ENCODE results near the gene AEN. TPM values are rescaled to one million over a fixed set of nuclear protein-coding genes. Genes with fewer than 3 reads are reported as not detected.
A peak's percentile ranks its signal among the peaks of the same experiment; 100 is the strongest.

AEN gene
- total and polyA plus RNA-seq, 2 of the 8 experiments (the other 6 are each of a cell fraction or from before 2014, with no cell fraction given) = 112 to 122 TPM

DNA sequence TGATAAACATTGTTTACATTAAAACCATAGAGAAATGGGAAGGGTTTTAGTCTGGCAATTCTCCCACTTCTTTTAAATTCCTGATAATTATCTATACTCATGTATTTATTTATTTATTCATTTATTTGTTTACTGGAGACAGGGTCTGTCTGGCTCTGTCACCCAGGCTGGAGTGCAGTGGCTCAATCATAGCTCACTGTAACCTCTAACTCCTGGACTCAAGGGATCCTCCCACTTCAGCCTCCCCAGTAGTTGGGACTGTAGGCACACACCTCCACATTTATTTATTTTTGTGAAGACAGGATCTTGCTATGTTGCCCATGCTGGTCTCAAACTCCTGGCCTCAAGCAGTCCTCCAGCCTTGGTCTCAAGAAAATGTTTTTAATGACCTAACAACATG lies 2.5 kb upstream of the AEN start:
- Histone ChIP-seq H2BK120ac (replicated peaks; ENCODE audit: low read depth, low read length) (no peak overlapping the region), H3K23ac (ENCODE audit: insufficient read length) (no peak overlapping the region), H4K91ac (replicated peaks; ENCODE audit: insufficient read length, low read length) (no peak overlapping the region), H2BK5ac (ENCODE audit: low read depth, low read length) (no peak overlapping the region), H2AFZ (ENCODE audit: low read length) (no peak overlapping the region), H3K18ac (ENCODE audit: extremely low read depth, low read length) (no peak overlapping the region), H3K4me3 (ENCODE audit: extremely low read depth in 1 of 4, insufficient read depth in 2 of 4, low read depth in 3 of 4, low read length in 4 of 4) (no peak overlapping the region), H4K5ac (ENCODE audit: insufficient read length, low read depth, low read length) (no peak overlapping the region), H2BK12ac (ENCODE audit: low read depth, low read length) (no peak overlapping the region), H4K20me1 (replicated peaks in 1 of 2; ENCODE audit: control insufficient read depth in 1 of 2, insufficient read depth in 2 of 2, low read length in 2 of 2) (peaks cover 17% of the 10 kb centered on the region in 2 experiments), H3K79me1 (ENCODE audit: low read depth, low read length) (0 out of 2 replicates have a peak, but pooled peaks cover 2% of the 10 kb centered on the region), H3K56ac (replicated peaks; ENCODE audit: insufficient read length, low read depth, low read length) (no peak overlapping the region), H2BK20ac (ENCODE audit: low read length) (0 out of 2 replicates have a peak overlapping the region, but pooled peaks have one; percentile 26), H2BK15ac (ENCODE audit: low read length) (peak overlapping the region; percentile 96; the same call in 1 of the 2 replicates), H3K4me2 (ENCODE audit: insufficient read depth in 1 of 2, low read depth in 2 of 2, low read length in 2 of 2) (no peak overlapping the region), H3K4me1 (replicated peaks in 1 of 4; ENCODE audit: control insufficient read depth in 3 of 4, insufficient read depth in 4 of 4, low read length in 3 of 4) (peaks cover 8 to 20% (median 16%) of the 10 kb centered on the region in 4 experiments; a peak in 6 of 7 replicates), H3K4ac (replicated peaks; ENCODE audit: insufficient read length, low read depth, low read length) (no peak overlapping the region), H3K27ac (ENCODE audit: low read depth, low read length) (no peak overlapping the region), H3K79me2 (ENCODE audit: control insufficient read depth in 1 of 2, insufficient read depth in 2 of 2, low read length in 2 of 2) (peaks cover 24 to 25% of the 10 kb centered on the region in 2 experiments), H4K8ac (ENCODE audit: extremely low read depth, insufficient read depth, low read length) (no peak overlapping the region), H3K27me3 (replicated peaks in 1 of 4; ENCODE audit: control insufficient read depth in 3 of 4, extremely low read depth in 1 of 4, insufficient read depth in 3 of 4, low read length in 3 of 4) (peaks cover 0 to 7% (median 2%) of the 10 kb centered on the region in 4 experiments; a peak in 5 of 7 replicates), H3K23me2 (ENCODE audit: low read depth, low read length) (peaks cover 16% of the 10 kb centered on the region), H3K9ac (replicated peaks in 1 of 4; ENCODE audit: extremely low read depth in 1 of 4, low read depth in 3 of 4, low read length in 3 of 4) (no peak overlapping the region), H2AK5ac (ENCODE audit: low read depth, low read length) (no peak overlapping the region), H3K9me3 (ENCODE audit: insufficient read depth in 2 of 2, low read depth in 1 of 2, low read length in 1 of 2) (no peaks in the 10 kb centered on the region), H3K36me3 (ENCODE audit: control insufficient read depth in 2 of 4, insufficient read depth in 4 of 4, low read length in 3 of 4) (peaks cover 0 to 7% (median 6%) of the 10 kb centered on the region in 4 experiments; a peak in 4 of 8 replicates), H3K14ac (ENCODE audit: insufficient read length) (no peak overlapping the region)
- DNase-seq (ENCODE audit: low read depth in 1 of 2, low spot score in 2 of 2) (no peak), FAIRE-seq (no peak)
- CTCF ChIA-PET (ENCODE audit: partially characterized antibody) = interaction anchor here (0.6 to 1.8 kb wide), 4 partner anchors 11 to 150 kb away, joined by 3 to 7 read pairs (median 3); no protein-coding TSS in a partner anchor
- POLR2A ChIA-PET (ENCODE audit: partially characterized antibody) = interaction anchor here (1.5 to 7.0 kb wide), 5 partner anchors 9 to 139 kb away, joined by 3 to 61 read pairs (median 18); partner anchors contain the start of gene ISG20
- TF ChIP-seq POLR2A (IDR thresholded peaks at IDR 0.05; ENCODE audit: control extremely low read depth in 1 of 2, low read depth in 2 of 2, low read length in 2 of 2) (no peak), RAD21 (IDR thresholded peaks at IDR 0.05 in 1 of 2, conservative IDR thresholded peaks at IDR 0.05 in 1 of 2; ENCODE audit: low read depth in 2 of 2, low read length in 2 of 2) (no peak), NRF1 (IDR thresholded peaks at IDR 0.05; ENCODE audit: low read depth, low read length) (no peak), KDM4A (IDR thresholded peaks at IDR 0.05; ENCODE audit: low read depth, low read length, severe bottlenecking) (no peak), BCL11A (IDR thresholded peaks at IDR 0.05; ENCODE audit: low read depth in 2 of 2, low read length in 2 of 2) (no peak), SP4 (IDR thresholded peaks at IDR 0.05; ENCODE audit: low read length) (no peak), TBP (IDR thresholded peaks at IDR 0.05; ENCODE audit: low read depth, low read length) (no peak)
- TF ChIP-seq, protein P1, sequence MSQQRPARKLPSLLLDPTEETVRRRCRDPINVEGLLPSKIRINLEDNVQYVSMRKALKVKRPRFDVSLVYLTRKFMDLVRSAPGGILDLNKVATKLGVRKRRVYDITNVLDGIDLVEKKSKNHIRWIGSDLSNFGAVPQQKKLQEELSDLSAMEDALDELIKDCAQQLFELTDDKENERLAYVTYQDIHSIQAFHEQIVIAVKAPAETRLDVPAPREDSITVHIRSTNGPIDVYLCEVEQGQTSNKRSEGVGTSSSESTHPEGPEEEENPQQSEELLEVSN (IDR thresholded peaks at IDR 0.05) = no peak
